ENCODE measurements around the gene SLC8B1. TPM values are rescaled to one million over a fixed set of nuclear protein-coding genes. Genes with fewer than 3 reads are reported as not detected.

Gene SLC8B1
- total and polyA plus RNA-seq, 9 of the 15 experiments (the other 6 are each of a cell fraction or from before 2014, with no cell fraction given), result 0.86 to 34.1 (median 18.5) TPM

GRCh38 chr12:113315358-113315757 is 19.6 kb downstream of the SLC8B1 start:
- no peak for DNase-seq (ENCODE audit: extremely low read depth in 1 of 4, low spot score in 3 of 4)
- Histone ChIP-seq H2AFZ (ENCODE audit: low read depth, low read length) (no peak overlapping the region), H3K9ac (ENCODE audit: insufficient read depth in 1 of 2, low read depth in 2 of 2, low read length in 2 of 2) (no peak overlapping the region; a peak in 1 of 4 replicates), H3K4me3 (no peak overlapping the region), H3K4me2 (ENCODE audit: insufficient read depth, low read length) (no peak overlapping the region), H3K27me3 (ENCODE audit: control insufficient read depth in 2 of 2, insufficient read depth in 2 of 2, low read length in 2 of 2) (no peaks in the 10 kb centered on the region), H4K20me1 (replicated peaks; ENCODE audit: control insufficient read depth, insufficient read depth, low read length) (no peaks in the 10 kb centered on the region; the same call in 1 of the 2 replicates), H3K9me3 (replicated peaks; ENCODE audit: control insufficient read depth, insufficient read depth, low read depth, low read length) (no peaks in the 10 kb centered on the region), H3K79me2 (ENCODE audit: control insufficient read depth, insufficient read depth, low read length) (no peaks in the 10 kb centered on the region), H3K36me3 (ENCODE audit: control insufficient read depth, insufficient read depth, low read length) (peaks cover 79% of the 10 kb centered on the region), H3K9me1 (ENCODE audit: control insufficient read depth, insufficient read depth, low read length) (peaks cover 5% of the 10 kb centered on the region), H3K4me1 (replicated peaks in 1 of 2; ENCODE audit: control insufficient read depth in 2 of 2, insufficient read depth in 2 of 2, low read length in 2 of 2) (peaks cover 7% of the 10 kb centered on the region in 2 experiments), H3K27ac (ENCODE audit: extremely low read depth, low read depth, low read length) (no peak overlapping the region)
- in situ Hi-C loops (cut with MboI), result loop anchor here (10.0 kb wide), 1 partner anchor 599 kb away; no protein-coding TSS in a partner anchor
- CTCF ChIA-PET (ENCODE audit: low intra/inter-chr PET ratio), result no interaction called here
- ATAC-seq, result no peak
- TF ChIP-seq LCOR (CRISPR knock-in tag; IDR thresholded peaks at IDR 0.05) (no peak), E2F8 (IDR thresholded peaks at IDR 0.05; ENCODE audit: low read depth, partially characterized antibody) (no peak), NRF1 (conservative IDR thresholded peaks at IDR 0.05 in 1 of 2, IDR thresholded peaks at IDR 0.05 in 1 of 2) (no peak), CHD2 (IDR thresholded peaks at IDR 0.05; ENCODE audit: low read depth, low read length) (no peak), KLF10 (CRISPR knock-in tag; IDR thresholded peaks at IDR 0.05) (no peak), ZNF431 (CRISPR knock-in tag; IDR thresholded peaks at IDR 0.05) (no peak), MBD2 (IDR thresholded peaks at IDR 0.05; ENCODE audit: borderline replicate concordance, low read depth) (no peak), FOXO4 (CRISPR knock-in tag; IDR thresholded peaks at IDR 0.05) (no peak), MXI1 (IDR thresholded peaks at IDR 0.05; ENCODE audit: low read depth, low read length) (no peak), RREB1 (CRISPR knock-in tag; IDR thresholded peaks at IDR 0.05) (no peak), CCNT2 (IDR thresholded peaks at IDR 0.05; ENCODE audit: borderline replicate concordance, extremely low read depth, insufficient read length, low read depth, low read length) (no peak)
- no TSS peak for BruUV-seq (replicated peaks)
- no peak for FAIRE-seq
- intact Hi-C loops (cut with micrococcal nuclease), result no loop called here
- POLR2A ChIA-PET, result interaction anchor here (2.0 kb wide), 1 partner anchor 13 kb away, joined by 4 read pairs; no protein-coding TSS in a partner anchor
- WGBS (ENCODE audit: insufficient coverage, low coverage, missing lambda C conversion rate), result 88% methylated on average over 9 of the region's 9 CpGs

All from K562 (cell line).